Omental fat pad (tissue), 4 donors: ENCODE results near the gene HIBADH. TPM values are rescaled to one million over a fixed set of nuclear protein-coding genes. Genes with fewer than 3 reads are reported as not detected.

Experiments used
- ATAC-seq: fragments of 150-250 bp; one replicate; pipeline ENCODE4 v1.9.1; 2016; ENCODE audit warnings: mild to moderate bottlenecking, moderate library complexity; ENCODE audit not compliant: low FRiP score
- DNase-seq: peaks from one replicate; pipeline ENCODE4 v3.0.0-alpha.2; 2019; ENCODE audit warnings: low spot score
- CTCF ChIP-seq, 3 donors: fragments of 450-650 bp; IDR thresholded peaks; one replicate each; pipeline ENCODE4 v1.5.1; 2016 to 2017; ENCODE audit warnings: antibody characterized with exemption in 3 of 3, mild to moderate bottlenecking in 3 of 3, moderate library complexity in 2 of 3
- total RNA-seq, 4 donors: library from RNA; depleted of rRNA; stranded (reverse); fragments of >200 nt; gene quantifications; one replicate each; pipeline ENCODE4 v1.1.0, GENCODE V29; 2016

The HIBADH gene
- total RNA-seq, 4 donors from 2014 or later = 35.9 to 71.5 (median 58.6) TPM

- no peak for ATAC-seq
- no peak for TF ChIP-seq CTCF (IDR thresholded peaks at IDR 0.05)
- DNase-seq = no peak
Observed at GRCh38 chr7:27615420-27616185, 47.1 kb downstream of the HIBADH start.

DNA sequence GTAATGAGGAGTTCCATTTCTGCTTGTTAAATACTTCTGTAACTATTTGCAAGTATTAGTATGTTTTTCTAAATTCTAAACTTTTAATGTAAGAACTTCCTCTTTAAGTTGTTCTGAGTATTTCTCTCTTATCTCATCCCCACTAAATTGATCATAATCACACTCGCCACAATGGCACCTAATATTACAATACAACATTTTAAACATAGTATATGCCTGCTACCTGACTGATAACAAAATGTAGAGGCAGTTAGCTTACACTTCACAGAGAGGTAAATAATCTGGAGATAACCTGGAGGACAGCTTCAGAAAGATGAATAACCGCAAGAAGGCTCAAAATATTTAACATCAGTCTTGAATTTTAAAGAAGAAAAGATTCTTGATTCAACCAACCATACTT is 48.6 kb downstream of the HIBADH start:
- no peak for DNase-seq
- TF ChIP-seq CTCF (IDR thresholded peaks at IDR 0.05) = no peak
- no peak for ATAC-seq

GRCh38 chr7:27611059-27611458 is 51.6 kb downstream of the HIBADH start:
- ATAC-seq = no peak
- no peak for TF ChIP-seq CTCF (IDR thresholded peaks at IDR 0.05)
- no peak for DNase-seq

DNA sequence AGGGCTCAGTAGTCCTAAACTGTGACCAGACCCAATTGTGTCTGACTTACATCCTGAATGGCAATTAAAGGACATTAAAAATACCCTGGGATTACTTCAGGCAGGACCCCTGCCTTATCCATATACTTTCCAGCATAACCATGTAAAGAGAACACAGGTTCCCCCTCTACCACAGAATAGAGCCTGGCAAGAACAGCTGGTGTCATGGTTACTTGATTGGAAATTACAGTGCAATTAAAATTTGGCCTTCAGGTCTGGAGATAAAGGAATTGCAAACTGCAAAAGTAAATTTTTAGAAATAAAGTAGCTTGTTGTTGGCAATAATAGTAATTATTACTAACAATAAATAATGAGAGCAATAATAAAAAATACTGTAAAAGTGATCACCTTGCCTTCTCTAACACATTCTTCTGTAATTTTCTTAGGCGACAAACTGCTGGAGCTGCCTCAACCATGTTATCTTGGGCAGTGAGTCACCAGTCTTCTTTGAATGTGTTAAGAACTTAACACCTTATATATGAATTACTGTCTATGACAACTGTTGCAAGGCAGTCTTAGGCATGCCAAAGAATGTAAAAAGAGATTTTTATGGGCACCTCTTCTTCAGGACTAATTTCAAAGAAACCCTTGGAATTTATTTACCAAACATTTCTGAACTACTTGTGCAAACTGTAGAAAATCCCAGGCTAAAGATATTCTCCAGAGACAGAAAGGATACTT is 53.7 kb downstream of the HIBADH start:
- ATAC-seq = no peak

GRCh38 chr7:27607210-27607606 is 55.5 kb downstream of the HIBADH start:
- TF ChIP-seq CTCF (IDR thresholded peaks at IDR 0.05) = no peak
- DNase-seq = no peak
- ATAC-seq = no peak

More for the DNA sequence above, 53.7 kb downstream of the HIBADH start:
- no peak for TF ChIP-seq CTCF (IDR thresholded peaks at IDR 0.05)
- no peak for DNase-seq

- no peak for ATAC-seq
- no peak for DNase-seq
- TF ChIP-seq CTCF (IDR thresholded peaks at IDR 0.05) = no peak
Observed at GRCh38 chr7:27606270-27607209, 56.1 kb downstream of the HIBADH start.
